Activated CD8-positive, alpha-beta memory T cell treated with anti-CD3 and anti-CD28 coated beads, Interleukin-2, amount 50 U/mL, for 24 hours (primary cell): ENCODE results near the gene PRMT3.
A peak's percentile ranks its signal among the peaks of the same experiment; 100 is the strongest.
"Not testable (repeated sequence)": the region's sequence is repeated elsewhere in the genome, so short reads cannot be mapped to it uniquely, and the experiment has no call there.

ENCODE experiments used
- DNase-seq: peaks from one replicate; pipeline ENCODE4 v3.0.0-alpha.2; 2020; ENCODE audit errors: extremely low read depth

The PRMT3 gene

DNA sequence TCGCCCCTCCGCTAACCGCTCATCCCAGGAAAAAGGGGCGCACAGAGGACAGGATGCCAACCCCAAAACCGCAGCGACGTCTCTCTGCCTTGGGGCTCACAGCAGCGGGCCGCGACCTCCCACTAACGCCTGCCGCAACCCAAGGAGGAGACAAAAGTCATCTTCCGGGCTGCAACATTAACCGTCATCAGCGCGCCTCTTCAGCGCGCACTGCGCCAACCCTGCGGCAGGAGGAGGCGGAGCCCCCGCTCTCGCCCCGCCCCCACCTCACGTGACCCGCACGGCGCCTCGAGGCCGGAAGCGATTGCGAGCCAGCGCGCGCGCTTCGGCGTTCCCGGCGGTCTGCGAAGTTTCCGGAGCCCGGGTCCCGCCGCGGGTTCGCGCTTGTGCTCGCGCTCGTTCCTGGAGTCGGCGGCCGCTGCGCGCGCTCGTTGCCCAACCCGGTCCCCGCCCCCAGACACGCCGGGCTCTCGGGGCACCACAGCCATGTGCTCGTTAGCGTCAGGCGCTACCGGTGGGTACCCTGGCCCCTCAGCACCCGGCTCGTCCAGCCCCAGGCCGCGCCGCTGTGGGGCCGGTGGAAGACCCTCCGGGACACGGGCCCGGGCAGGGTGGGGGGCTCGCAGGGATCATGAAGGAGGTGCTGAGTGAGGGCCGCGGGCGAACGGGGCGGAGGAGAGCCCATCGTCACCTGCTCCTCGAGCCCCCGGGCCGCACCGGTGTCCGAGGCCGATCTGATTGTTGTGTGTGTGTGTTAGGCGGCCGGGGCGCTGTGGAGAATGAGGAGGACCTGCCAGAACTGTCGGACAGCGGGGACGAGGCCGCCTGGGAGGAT, at the start of gene PRMT3:
Gene PRMT3 (plus strand): TSS at position 456 of the 835 bp plus-strand sequence. CDS start 31 bp downstream, at position 487.
- peak; percentile 90 for DNase-seq

DNA sequence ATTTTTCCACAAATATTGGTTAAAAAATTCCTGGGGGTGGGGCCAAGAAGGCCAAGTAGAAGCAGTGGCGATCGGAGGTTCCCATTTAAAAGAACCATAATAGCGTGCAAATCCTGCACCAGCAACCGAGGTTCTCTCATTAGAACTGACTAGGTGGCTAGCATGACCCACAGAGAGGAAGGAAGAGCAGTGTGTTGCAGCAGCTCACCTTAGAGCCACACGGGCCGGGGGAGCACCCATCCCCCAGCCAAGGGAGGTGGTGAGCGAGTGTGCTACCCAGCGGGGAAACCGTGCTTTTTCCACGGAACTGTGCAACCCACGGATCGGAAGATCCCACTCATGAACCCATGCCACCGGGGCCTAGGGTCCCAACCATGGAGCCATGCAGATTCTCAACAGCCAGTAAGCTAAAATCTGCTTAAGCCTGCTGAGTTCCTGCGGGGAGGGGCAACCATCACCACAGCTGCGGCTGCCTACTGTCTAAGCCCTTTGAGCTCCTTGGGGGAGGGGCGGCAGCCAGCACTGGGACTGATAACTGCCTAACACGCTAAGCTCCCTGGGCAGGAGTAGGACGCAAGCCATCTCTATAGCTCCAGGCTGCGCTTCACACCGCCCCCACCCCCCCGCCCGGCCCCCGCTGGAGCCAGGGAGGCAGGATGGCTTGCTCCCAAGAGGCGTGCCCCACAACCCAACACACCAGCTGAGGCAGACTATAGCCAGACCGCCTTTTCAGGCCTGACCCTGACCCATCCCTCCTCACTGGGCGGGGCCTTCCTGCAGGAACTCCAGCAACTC, 45.0 kb upstream of the PRMT3 start:
- no peak for DNase-seq

DNA sequence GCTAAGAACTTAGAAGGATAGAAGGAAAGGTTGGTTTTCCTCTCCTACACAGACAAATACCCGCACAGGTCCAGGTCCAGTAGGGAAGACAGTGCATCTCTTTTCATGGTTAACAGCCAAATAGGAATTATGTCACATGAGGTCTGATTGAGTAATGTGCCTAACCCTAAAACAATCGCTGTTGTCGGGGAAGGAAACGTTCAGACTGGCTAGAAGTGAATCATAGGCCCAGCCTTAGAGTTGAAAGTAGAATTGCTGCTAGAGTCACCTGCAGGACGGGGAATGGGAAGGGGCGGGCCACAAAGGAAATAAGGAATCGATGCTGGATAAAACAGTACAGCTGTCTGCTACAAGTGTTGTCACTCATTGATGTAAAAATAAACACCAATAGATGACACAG, 36.4 kb upstream of the PRMT3 start:
- DNase-seq: no peak

DNA sequence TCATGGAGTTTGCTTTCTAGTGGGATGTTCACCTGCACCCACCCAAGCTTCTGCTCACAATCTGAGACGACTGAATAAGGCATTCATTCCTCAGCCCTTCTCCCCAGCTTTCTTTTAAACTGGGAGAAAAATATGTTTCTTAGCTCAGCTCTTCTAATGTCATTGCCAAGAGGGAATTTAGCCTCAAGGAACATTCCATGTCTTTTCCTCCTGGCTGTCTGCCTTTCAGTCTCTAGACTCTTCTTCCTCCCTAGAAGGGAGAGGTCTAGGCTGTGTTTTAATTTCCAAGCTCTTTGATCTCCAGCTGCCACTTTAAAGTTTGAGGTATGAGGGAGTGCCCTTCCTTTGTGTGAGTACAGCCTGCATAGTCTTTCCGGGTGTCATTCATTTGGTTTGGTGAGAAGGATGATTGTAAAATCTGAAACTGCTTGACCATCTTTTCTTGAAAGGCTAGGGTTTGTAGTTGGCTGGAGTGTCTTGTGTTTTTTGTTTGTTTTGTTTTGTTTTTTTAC, 35.7 kb upstream of the PRMT3 start:
- no peak for DNase-seq

DNA sequence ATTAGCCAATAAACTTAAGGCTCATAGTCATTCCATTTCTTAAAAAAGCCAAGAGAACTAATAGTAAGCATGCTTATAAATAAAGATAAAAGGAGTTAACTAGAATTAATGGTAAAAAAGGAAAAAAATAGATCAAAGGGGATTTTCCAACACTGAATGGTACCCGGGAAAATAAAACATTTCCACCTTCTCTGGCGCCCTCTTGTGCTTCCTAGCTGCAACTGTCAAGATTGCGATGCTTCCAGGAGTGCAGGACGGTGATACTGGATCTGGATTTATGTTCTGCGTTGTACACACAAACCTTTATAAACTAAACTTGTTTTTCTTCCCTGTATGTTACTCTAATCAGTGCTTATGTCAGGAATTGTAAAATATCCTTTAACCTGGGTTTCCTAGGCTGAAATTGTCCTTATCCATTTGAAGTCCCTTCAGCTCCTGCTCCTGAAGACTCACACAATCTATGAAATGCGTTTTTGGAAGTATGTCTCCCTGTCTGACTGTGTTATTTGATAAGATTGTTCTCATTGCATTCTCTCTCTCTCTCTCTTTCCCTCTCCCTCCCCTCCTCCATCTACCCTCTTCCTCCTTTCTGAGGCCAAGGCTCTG, 33.6 kb upstream of the PRMT3 start:
- DNase-seq: no peak

DNA sequence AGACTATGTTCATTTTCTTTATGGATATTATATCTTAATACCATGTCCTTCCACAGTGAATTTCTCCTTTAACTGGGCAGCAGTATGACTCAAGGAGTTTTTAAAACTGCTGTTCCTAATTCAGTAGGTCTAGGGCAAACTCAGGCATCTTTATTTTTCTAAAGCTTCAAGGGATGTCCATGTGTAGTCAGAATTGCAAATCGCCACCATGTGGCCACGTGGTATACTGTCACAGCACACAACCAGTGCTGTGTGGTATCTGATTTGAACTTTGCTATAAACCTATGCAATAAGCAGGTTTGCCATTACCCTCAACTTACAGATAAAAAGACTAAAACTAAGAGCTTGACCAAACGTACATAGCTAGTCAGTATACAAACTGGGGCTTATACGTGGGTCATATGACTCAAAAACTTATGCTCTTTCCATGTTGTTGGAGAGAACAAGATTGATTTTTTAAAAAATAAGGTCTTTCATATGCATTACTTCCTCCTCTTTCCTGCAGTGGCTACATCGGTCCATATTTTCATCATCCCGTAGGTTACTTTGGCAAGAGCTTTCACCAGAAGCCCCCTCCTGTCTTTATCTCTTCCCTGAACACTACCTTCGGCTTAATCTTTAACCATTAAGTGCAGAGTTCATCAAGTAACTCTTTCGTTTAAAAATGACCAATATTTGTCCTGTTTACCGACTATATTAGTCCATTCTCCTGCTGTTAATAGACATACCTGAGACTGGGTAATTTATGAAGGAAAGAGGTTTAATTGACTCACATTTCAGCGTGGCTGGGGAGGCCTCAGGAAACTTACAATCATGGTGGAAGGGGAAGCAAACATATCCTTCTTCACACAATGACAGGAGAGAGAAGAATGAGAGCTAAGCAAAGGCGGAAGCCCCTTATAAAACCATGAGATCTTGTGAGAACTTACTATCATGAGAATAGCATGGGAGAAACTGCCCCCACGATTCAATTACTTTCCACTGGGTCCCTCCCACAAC, 32.0 kb upstream of the PRMT3 start:
- DNase-seq: no peak

DNA sequence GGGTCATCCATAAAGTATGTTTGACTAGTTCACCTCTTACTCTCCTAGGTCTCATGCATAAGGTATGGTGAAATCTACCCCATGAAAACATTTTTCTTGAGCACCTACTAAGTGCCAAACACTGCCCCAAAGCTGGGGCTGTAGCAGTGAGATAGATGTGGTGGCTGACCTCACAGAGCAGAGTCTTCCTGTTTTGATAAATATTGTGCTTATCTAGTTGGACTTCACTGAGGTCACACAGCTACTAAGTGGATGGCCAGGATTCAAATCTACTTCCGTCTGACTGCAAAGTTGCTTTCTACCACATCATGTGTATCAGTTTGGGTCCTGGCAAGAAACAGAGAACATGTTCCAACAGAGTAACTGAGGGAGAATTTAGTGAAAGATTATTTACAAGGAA, 30.4 kb upstream of the PRMT3 start:
- DNase-seq: no peak

DNA sequence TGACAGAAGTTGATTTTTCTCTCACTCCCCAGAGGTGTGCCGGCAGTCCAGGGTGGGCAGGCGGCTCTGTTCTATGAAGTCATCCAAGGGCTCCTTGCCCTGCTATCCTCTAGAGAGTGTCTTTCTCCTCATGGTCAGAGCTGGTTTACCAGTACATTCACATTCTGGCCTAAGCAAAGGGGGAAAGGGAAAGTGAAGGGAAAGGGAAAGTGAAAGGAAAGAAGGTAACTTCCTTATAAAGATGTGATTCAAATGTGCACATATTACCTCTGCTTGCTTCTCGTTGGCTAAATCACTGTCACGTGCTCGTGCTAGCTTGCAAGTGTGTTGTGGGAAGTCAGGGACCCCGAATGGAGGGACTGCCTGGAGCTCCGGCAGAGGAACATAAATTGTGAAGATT, 26.9 kb upstream of the PRMT3 start:
- no peak for DNase-seq

DNA sequence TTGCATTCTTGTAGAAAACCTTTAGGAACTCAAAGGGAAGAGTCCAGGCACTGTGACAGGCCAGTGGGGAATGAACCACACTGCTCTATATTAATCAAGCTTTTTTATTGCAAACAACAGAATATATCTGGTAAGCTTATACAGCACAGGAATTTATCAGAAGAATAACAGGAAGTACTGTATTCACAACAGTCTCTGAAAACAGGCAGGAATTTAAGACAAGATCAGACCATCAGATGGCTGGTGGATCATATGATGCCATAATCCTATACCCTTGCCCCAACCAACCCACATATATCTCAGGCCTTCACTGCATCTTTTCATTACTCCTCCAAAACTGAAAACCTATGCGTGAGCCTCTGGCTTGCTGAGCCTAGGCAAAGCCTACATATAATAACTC, 25.0 kb upstream of the PRMT3 start:
- no peak for DNase-seq

DNA sequence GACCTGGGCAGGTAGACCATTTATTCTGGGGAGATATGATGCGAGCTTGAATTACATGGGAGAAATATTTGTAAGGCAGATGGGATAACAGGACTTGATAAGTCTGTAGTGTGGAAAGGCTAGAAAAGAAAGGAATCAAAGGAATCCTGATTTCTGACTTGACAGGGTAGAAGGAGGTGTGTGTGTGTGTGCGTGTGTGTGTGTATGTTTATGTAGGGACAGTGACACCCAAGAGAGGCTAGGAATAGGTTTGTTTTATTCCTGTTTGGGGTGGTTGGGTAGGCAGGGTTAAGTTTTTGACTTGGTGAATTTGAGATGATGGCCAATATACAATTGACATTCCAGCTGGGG, 24.4 kb upstream of the PRMT3 start:
- DNase-seq: no peak

DNA sequence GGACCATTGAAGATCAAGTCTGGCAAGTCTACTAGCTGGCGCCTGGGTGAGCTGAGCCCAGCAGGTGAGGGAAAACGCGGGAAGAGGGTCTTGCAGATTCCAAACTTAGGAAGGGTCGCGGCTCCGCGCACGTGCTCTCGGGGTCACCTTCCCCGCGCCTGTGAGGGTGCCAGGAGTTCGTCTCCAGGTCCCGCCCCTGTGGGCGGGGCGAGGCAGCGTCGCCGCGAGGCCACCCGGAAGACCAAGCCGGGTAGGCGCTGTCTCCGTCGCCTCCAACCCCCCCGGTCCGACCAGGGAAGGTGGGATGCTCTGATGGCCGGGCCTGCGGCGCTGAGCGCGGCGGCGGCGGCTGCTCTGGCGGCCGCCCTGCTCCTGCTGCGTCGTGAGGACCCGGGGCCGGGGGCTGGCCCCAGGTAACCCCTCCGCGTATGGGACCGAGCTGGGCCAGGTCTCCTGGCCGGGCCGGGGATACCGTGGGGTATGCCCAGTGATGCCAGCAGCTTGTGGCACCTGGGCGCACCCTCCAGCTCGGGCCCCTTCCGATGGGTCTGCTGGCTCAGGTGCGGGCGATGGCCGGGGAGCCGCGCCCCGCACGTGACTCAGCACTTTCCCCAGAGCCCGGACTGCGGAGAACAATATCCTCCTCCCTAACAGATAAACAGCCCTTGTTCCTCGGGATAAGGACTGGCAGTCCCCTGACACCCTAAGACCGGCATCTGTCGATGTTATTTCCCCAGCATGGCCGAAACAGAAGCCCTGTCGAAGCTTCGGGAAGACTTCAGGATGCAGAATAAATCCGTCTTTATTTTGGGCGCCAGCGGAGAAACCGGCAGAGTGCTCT, 23.8 kb upstream of the PRMT3 start, which contains the start of gene HTATIP2:
Gene HTATIP2 (plus strand): TSS at position 215 of the 841 bp plus-strand sequence. CDS start 524 bp downstream, at position 739.
- DNase-seq: peak; percentile 33

DNA sequence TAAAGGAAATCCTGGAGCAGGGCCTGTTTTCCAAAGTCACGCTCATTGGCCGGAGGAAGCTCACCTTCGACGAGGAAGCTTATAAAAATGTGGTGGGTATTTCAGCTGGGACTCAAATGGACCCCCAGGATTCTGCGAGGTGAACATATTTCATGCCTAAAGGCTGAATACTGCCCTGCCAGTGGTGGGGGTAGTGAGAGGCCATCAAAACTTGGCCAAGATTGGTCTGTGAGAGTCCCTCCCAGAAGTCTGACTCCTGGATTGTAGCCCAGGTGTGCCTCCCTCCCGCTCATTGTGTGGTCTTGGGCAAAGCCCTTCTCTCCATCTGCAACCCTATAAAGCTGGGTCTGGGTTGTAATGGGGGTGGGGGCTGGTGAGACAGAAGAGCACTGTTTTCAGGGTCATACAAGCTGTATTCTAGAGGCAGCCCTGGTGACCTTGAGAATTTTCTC, 23.1 kb upstream of the PRMT3 start:
- DNase-seq: no peak

DNA sequence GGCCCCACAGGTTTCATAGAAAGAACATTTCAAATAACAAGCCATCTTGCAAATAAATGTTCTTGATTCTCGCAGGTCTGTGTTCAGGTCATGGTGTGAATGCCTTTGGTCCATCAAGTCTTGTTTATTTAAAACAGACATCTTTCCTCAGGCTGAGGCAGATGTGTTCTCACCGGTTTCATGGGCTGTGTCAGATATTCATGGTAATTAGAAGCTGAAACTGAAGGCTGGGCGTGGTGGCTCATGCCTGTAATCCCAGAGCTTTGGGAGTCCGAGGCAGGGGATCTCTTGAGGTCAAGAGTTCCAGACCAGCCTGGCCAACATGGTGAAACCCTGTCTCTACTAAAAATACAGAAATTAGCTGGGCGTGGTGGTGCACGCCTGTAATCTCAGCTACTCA, 22.1 kb upstream of the PRMT3 start:
- not testable (repeated sequence) for DNase-seq

DNA sequence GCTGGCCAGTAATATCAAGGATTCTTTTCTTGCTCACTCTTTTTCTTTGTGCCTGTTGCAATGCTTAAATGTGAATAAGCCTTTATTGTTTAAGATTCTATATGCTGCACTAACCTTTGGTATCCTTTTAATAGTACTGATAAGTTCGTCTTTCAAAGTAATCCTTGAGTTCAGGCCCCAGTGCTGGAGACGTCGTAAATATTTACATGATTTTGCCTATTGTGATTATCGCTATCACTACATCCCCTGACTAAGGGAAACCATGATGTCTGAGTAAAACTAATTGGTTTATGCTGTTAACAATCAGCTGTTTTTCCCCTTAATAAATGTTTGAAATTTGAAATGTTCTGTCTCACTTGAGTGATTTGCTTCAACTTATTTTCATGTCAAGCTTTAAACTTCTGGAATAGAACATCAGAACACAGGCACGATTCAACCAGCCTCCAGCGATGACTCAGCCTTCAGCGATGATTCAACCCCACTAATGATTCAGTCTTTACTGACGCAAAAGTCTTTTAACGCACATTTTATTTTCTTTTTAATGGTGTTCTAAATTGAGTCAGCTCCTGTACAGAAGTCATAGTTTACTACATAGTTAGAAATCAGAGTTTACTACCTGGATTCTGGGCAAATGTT, 20.1 kb upstream of the PRMT3 start:
- peak; percentile 44 for DNase-seq

DNA sequence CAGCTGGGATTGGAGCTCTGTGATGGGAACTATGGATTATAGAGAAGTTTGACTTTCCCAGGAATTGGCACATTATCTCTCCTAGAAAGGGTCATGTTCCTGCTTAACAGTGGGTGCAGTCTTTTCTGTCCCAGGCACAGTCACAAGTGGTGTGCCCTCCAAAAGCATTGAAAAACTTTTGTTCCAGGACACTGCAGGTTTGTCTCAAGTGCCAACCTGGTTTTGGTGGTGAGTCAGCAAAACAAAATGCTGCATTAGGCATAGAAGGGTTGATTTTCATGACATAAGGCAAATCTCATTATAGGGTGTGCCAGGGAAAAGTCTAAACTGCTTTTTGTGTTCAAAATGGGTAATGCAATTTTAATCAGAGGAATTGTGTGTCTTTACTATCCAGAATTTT, 19.1 kb upstream of the PRMT3 start:
- DNase-seq: no peak

DNA sequence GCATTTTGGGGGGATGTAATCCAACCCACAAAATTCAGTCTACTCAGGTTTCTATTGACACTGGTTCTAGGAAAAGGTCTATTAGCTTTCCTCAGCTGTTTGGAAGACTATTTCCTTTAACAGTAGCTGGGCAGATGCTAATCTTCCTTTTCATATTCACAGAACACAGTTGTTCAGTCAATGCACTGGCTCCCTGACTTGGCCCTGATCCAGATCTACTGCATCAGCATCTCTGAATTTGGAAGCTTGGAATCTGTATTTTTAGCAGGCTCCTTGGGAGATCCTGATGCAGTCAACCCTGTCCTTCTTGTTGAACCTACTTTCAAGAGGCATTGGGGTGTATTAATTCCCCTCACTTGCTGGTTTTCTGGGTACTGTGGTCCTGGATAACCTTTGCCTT, 17.7 kb upstream of the PRMT3 start:
- no peak for DNase-seq

DNA sequence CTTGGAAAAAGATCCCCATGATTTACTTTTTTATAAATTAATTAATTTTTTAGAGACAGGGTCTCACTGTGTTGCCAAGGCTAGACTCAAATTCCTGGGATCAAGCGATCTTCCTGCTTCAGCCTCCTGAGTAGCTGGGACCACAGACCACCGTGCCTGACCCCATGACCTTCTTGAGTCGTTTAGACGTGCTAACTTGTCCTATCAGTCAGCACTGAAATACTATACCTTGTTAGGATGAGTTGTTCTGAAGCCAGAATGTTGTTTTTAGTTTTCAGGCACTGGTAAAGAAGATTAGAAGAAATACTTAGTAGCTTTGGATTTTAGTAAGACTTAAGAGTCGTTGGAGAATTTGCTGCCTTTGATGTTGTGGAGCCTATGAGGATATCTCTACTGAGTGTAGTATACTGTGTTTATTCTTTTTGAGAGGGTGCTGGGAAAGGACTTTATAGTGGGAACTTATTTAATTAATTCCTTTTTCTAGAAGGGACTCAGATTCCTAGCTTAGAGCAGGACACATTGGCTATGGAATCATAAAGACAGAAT, 15.4 kb upstream of the PRMT3 start:
- no peak for DNase-seq

DNA sequence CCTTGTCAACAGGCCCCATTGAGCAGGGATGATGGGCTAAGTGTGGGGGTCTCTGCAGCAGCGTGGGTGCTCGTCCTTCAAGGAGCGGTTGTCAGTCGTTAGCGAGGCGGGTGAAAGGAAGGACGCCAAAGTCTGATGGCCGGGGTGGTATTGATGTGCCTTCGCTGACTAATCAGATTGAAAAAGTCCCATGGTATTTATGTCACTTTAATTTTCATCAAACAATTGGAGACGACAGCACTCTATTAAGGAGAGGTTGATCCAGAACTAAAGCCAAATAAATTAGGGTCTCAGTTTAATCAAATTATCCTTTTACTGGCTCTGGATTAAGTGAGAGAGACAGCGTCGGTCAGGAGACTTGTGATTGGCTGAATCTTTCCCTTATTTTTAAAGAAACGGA, 14.4 kb upstream of the PRMT3 start:
- DNase-seq: no peak

DNA sequence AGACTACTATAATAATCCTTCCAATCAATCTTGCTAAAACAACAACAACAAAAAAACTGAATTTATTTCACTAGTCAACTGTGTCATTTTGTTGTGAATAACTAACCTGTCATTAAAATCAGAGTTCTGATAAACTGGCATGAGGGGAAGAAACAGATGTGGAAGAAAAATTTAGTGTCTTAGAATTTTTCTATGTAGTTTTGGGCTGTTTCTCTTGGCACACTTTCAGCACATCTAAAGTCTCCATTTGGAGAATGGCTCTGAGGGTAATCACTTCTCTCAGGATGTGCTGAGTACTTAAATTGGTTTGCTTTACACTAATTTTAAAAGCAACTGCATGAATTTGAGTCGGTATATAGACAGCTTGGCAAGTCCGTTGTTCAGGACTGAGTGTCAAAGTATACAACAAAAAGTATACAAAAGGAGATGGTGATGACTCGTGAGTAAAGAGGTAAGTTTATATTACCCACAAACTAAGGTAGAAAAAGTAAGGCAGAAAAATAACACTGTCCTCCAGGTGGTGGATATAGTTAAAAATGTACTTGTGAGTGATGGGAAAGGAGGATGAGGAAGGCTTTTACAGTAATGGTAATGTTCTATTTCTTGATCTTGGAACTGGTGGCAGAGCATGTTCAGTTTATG, 13.8 kb upstream of the PRMT3 start:
- DNase-seq: no peak
